GM23338 (cell line): ENCODE data around the gene GRM8. TPM values are rescaled to one million over a fixed set of nuclear protein-coding genes. Genes with fewer than 3 reads are reported as not detected.

ENCODE experiments used
- ATAC-seq: fragments of 200-7000 bp; cut with Tn5 transposase; 3 replicates; pipeline ENCODE4 v1.9.1; 2020
- DNase-seq: peaks from one replicate; pipeline ENCODE4 v3.0.0-alpha.2; 2015; ENCODE audit warnings: low spot score
- H2AFZ ChIP-seq: fragments of 200-600 bp; sonication (generic); 2 replicates; pipeline ENCODE4 v1.8.0; 2016; ENCODE audit warnings: antibody characterized with exemption, mild to moderate bottlenecking, moderate library complexity
- H3F3A ChIP-seq: fragments of 200-600 bp; sonication (generic); replicated peaks from 2 replicates; pipeline ENCODE4 v1.8.0; 2017; ENCODE audit warnings: antibody characterized with exemption, mixed run types, low read depth
- H3K27ac ChIP-seq: fragments of 200-600 bp; sonication (generic); 2 replicates; pipeline ENCODE4 v1.6.1; 2016; ENCODE audit warnings: low read depth
- H3K27me3 ChIP-seq: fragments of 200-600 bp; sonication (generic); 2 replicates; pipeline ENCODE4 v1.8.0; 2016; ENCODE audit warnings: mild to moderate bottlenecking, mixed run types, moderate library complexity; ENCODE audit not compliant: insufficient read depth
- H3K36me3 ChIP-seq: fragments of 200-600 bp; sonication (generic); 2 replicates; pipeline ENCODE4 v1.8.0; 2016; ENCODE audit warnings: mild to moderate bottlenecking; ENCODE audit not compliant: insufficient read depth
- H3K4me1 ChIP-seq: fragments of 200-600 bp; sonication (generic); 2 replicates; pipeline ENCODE4 v1.8.0; 2016; ENCODE audit warnings: mild to moderate bottlenecking, moderate library complexity; ENCODE audit not compliant: insufficient read depth
- H3K4me2 ChIP-seq: fragments of 200-600 bp; sonication (generic); 2 replicates; pipeline ENCODE4 v1.7.1; 2017; ENCODE audit warnings: mixed run types
- H3K4me3 ChIP-seq: fragments of 200-600 bp; sonication (generic); 2 replicates; pipeline ENCODE4 v1.6.1; 2016; ENCODE audit warnings: mixed run types
- H3K79me2 ChIP-seq: fragments of 200-600 bp; sonication (generic); replicated peaks from 2 replicates; pipeline ENCODE4 v1.8.0; 2017; ENCODE audit warnings: mild to moderate bottlenecking; ENCODE audit not compliant: insufficient read depth
- H3K9me2 ChIP-seq: fragments of 200-600 bp; sonication (generic); 2 replicates; pipeline ENCODE4 v1.8.0; 2017; ENCODE audit not compliant: insufficient read depth
- H4K20me1 ChIP-seq: fragments of 200-600 bp; sonication (generic); replicated peaks from 2 replicates; pipeline ENCODE4 v1.8.0; 2017; ENCODE audit warnings: mild to moderate bottlenecking; ENCODE audit not compliant: insufficient read depth
- H3K27ac Mint-ChIP-seq: 2 replicates; pipeline ENCODE4 v1.8.0; 2020; ENCODE audit warnings: inconsistent platforms, mild to moderate bottlenecking, moderate library complexity, mixed read lengths
- H3K27me3 Mint-ChIP-seq: 3 replicates; pipeline ENCODE4 v1.8.0; 2022; ENCODE audit warnings: low read depth, mild to moderate bottlenecking, moderate library complexity, mixed read lengths, inconsistent platforms; ENCODE audit not compliant: insufficient read depth, poor library complexity
- H3K36me3 Mint-ChIP-seq: 3 replicates; pipeline ENCODE4 v1.8.0; 2021; ENCODE audit warnings: low read depth, mild to moderate bottlenecking, inconsistent platforms, moderate library complexity, mixed read lengths
- H3K4me1 Mint-ChIP-seq: 3 replicates; pipeline ENCODE4 v1.8.0; 2020; ENCODE audit warnings: mild to moderate bottlenecking, inconsistent platforms, mixed read lengths
- H3K4me3 Mint-ChIP-seq: 3 replicates; pipeline ENCODE4 v1.8.0; 2021; ENCODE audit warnings: moderate library complexity, mild to moderate bottlenecking, inconsistent platforms, mixed read lengths
- H3K9me3 Mint-ChIP-seq: 3 replicates; pipeline ENCODE4 v1.8.0; 2020; ENCODE audit warnings: moderate library complexity, mild to moderate bottlenecking, inconsistent platforms, mixed read lengths
- CREB1 ChIP-seq: fragments of 250-450 bp; sonication (Bioruptor Pico); IDR thresholded peaks from 2 replicates; pipeline ENCODE4 v1.5.0; 2020; ENCODE audit warnings: low read depth, mild to moderate bottlenecking, moderate library complexity
- CTCF ChIP-seq, 2 experiments: fragments of 200-600 bp in 1 of 2; sonication (generic) in 1 of 2; conservative IDR thresholded peaks; 2 replicates each; pipeline versions ENCODE4 v1.5.1 to v1.6.1; 2016 to 2017; ENCODE audit warnings: antibody characterized with exemption in 2 of 2, low read depth in 2 of 2, mild to moderate bottlenecking in 2 of 2, moderate library complexity in 1 of 2
- EZH2 ChIP-seq: fragments of 200-600 bp; sonication (generic); IDR thresholded peaks from one replicate; pipeline ENCODE4 v1.8.0; 2017; ENCODE audit warnings: antibody characterized with exemption, mild to moderate bottlenecking, low read depth; ENCODE audit not compliant: unreplicated experiment
- EZH2phosphoT487 ChIP-seq: fragments of 200-600 bp; sonication (generic); IDR thresholded peaks from one replicate; pipeline ENCODE4 v1.8.1; 2018; ENCODE audit warnings: antibody characterized with exemption; ENCODE audit not compliant: unreplicated experiment
- JUNB ChIP-seq: IDR thresholded peaks from one replicate; pipeline ENCODE4 v1.6.1; 2016; ENCODE audit warnings: antibody characterized with exemption; ENCODE audit not compliant: unreplicated experiment
- NANOG ChIP-seq: IDR thresholded peaks from 2 replicates; pipeline ENCODE4 v1.6.1; 2016; ENCODE audit warnings: antibody characterized with exemption, borderline replicate concordance
- POLR2AphosphoS5 ChIP-seq: IDR thresholded peaks from 2 replicates; pipeline ENCODE4 v1.6.1; 2016; ENCODE audit warnings: antibody characterized with exemption, low read depth
- REST ChIP-seq: IDR thresholded peaks from one replicate; pipeline ENCODE4 v1.6.1; 2018; ENCODE audit warnings: antibody characterized with exemption; ENCODE audit not compliant: unreplicated experiment
- STAT1 ChIP-seq: IDR thresholded peaks from one replicate; pipeline ENCODE4 v1.6.1; 2016; ENCODE audit warnings: antibody characterized with exemption; ENCODE audit not compliant: unreplicated experiment
- ZNF114 ChIP-seq: fragments of 250-450 bp; sonication (Bioruptor Pico); IDR thresholded peaks from 2 replicates; pipeline ENCODE4 v1.5.0; 2020; ENCODE audit warnings: mild to moderate bottlenecking, moderate library complexity
- ZNF331 ChIP-seq: fragments of 250-450 bp; sonication (Bioruptor Pico); IDR thresholded peaks from 2 replicates; pipeline ENCODE4 v1.5.0; 2020; ENCODE audit warnings: low read depth, mild to moderate bottlenecking, moderate library complexity
- ZNF462 ChIP-seq: fragments of 250-450 bp; sonication (Bioruptor Pico); IDR thresholded peaks from 2 replicates; pipeline ENCODE4 v1.5.0; 2020; ENCODE audit warnings: mild to moderate bottlenecking, moderate library complexity
- polyA plus RNA-seq: library from polyadenylated mRNA; unstranded; fragments of >200 nt; fragmentation: Nextera tagmentation; extraction: Ambion mirVana; gene quantifications from 2 replicates; pipeline ENCODE4 v1.2.1, GENCODE V29; 2016
- total RNA-seq: library from RNA; depleted of rRNA; stranded (reverse); fragments of >200 nt; shearing (Covaris generic); gene quantifications from 2 replicates; pipeline ENCODE4 v1.2.3, GENCODE V29; 2014
- TF ChIP-seq, protein P1 (sequence below): IDR thresholded peaks from 2 replicates; pipeline ENCODE4 v1.6.1; 2016; ENCODE audit warnings: antibody characterized with exemption

Gene GRM8
- total and polyA plus RNA-seq, 2 experiments from 2014 or later, result 1.9 to 6.6 TPM

DNA sequence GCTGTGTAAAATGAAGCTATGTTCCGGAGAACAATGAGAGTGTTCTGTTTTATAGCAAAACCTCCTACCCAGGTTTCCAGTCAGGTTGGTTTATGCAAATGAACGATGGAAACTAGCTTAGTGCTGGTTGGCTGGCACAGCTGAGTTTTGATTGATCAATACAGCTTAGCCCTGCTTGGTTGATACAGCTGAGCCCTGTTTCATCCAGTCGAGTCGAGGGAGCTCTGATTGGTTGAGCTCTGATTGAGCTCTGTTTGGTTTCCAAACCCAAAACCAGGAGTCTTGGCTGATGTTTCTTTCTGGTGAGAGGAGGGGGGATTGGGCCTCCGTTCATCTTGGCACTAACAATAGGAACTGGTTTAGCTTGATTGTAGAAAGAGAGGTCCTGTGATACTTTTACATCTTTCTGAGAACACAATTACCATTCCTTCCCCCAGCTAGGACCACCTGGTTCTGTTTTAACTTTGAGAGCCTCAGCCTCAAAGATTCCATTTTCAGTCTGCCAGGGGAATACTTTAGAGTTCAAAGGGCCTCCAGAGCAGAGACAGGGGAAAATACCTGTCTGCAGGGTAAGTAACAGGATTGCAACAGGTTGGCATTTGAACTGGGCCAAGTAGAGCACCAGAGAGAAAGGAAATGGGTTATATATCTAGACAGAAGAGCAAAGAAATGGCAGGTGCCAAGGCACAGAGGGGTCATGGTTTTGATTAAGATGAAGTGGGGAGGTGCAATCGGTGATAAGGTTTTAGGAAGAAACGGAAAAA is 210.9 kb downstream of the GRM8 start:
- H3K4me3 Mint-ChIP-seq, result no peak overlapping the region
- TF ChIP-seq REST (no peak), CREB1 (CRISPR knock-in tag) (no peak), CTCF (conservative IDR thresholded peaks at IDR 0.05; ENCODE audit: low read depth in 2 of 2) (no peak), STAT1 (no peak), EZH2phosphoT487 (no peak), ZNF462 (CRISPR knock-in tag) (no peak), NANOG (no peak), ZNF331 (no peak), JUNB (no peak), ZNF114 (CRISPR knock-in tag) (no peak), POLR2AphosphoS5 (no peak), EZH2 (no peak)
- TF ChIP-seq, protein P1, sequence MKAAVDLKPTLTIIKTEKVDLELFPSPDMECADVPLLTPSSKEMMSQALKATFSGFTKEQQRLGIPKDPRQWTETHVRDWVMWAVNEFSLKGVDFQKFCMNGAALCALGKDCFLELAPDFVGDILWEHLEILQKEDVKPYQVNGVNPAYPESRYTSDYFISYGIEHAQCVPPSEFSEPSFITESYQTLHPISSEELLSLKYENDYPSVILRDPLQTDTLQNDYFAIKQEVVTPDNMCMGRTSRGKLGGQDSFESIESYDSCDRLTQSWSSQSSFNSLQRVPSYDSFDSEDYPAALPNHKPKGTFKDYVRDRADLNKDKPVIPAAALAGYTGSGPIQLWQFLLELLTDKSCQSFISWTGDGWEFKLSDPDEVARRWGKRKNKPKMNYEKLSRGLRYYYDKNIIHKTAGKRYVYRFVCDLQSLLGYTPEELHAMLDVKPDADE, result no peak
- DNase-seq (no peak), ATAC-seq (no peak)
- Histone ChIP-seq H3K4me2 (no peak overlapping the region), H3K4me1 (no peaks in the 10 kb centered on the region), H3K27ac (no peak overlapping the region), H2AFZ (no peak overlapping the region), H4K20me1 (no peaks in the 10 kb centered on the region), H3K79me2 (no peaks in the 10 kb centered on the region), H3K4me3 (no peak overlapping the region), H3K36me3 (no peaks in the 10 kb centered on the region), H3K27me3 (no peaks in the 10 kb centered on the region), H3K9me2 (peaks cover 7% of the 10 kb centered on the region; the same call in 1 of the 2 replicates), H3F3A (no peaks in the 10 kb centered on the region)
- H3K36me3 Mint-ChIP-seq, result no peaks in the 10 kb centered on the region
- H3K27me3 Mint-ChIP-seq, result peaks cover 3% of the 10 kb centered on the region
- H3K9me3 Mint-ChIP-seq, result no peaks in the 10 kb centered on the region
- no peak overlapping the region for H3K27ac Mint-ChIP-seq
- peaks cover 11% of the 10 kb centered on the region for H3K4me1 Mint-ChIP-seq
